NCI-H460 (cell line): ENCODE results near the gene CMTM1. TPM values are rescaled to one million over a fixed set of nuclear protein-coding genes. Genes with fewer than 3 reads are reported as not detected.
"Not testable (repeated sequence)": the region's sequence is repeated elsewhere in the genome, so short reads cannot be mapped to it uniquely, and the experiment has no call there.

Experiments
- DNase-seq: peaks from one replicate; pipeline ENCODE4 v3.0.0-alpha.2; 2016; ENCODE audit warnings: low read depth; ENCODE audit errors: extremely low read depth
- total RNA-seq: library from RNA; depleted of rRNA; stranded (reverse); fragments of >200 nt; shearing (Covaris generic); gene quantifications from 2 replicates; pipeline ENCODE4 v1.2.3, GENCODE V29; 2014

Gene CMTM1
- total RNA-seq, 1 experiment from 2014 or later, result 3.2 TPM

DNA sequence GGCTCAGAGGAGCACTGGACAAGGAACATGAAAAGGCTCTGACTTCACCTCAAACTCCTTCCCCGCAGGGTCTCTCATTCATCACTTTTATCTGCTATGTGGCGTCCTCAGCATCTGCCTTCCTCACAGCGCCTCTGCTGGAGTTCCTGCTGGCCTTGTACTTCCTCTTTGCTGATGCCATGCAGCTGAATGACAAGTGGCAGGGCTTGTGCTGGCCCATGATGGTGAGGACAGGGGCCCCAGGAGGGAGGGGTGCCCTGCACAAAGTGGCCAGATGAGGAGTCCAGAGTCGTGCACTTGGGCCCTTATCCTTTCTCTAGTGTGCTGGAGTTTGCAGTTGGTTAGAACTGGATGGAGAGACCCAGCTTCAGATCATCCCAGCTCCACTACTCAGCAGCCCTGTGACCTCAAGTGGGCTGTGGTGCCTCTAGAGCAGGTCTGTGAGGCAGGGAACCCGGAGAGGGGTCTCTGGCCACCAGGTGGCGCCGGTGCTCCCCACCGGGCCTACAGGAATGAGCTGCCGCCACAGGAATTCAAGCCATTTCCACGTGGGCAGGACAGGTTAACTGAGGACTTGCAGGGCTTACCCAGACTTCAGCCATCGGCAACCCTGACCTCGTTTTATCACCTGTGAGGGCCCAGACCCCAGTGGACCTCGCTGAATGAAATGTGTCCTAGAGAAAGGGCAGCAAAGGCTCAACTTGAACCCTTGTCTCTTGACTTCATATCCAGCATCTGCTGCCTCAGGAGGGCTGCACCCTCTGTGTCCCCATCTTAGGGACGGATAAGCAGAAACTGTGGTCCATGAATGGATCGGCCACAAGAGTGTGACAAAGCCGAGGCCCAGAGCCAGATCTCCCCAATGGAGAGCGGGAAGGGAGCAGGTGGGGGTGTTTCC lies 42.3 kb downstream of the CMTM1 start:
- DNase-seq, result peak; percentile 79

DNA sequence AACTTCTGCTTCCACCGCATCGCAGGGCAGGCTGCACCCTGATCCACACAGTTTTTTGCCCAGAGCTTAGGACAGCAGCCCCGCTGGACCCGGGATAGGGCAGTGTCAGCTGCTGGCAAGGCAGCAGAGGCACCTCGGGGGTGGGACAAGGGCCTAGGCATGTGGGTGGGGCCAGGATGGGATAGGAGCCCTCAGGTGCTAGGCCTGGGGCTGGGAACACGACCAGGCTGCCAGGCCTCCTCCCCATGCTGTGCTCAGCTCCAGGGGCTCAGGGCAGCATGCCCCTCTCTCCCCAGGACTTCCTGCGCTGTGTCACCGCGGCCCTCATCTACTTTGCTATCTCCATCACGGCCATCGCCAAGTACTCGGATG lies 42.9 kb downstream of the CMTM1 start:
- no peak for DNase-seq

DNA sequence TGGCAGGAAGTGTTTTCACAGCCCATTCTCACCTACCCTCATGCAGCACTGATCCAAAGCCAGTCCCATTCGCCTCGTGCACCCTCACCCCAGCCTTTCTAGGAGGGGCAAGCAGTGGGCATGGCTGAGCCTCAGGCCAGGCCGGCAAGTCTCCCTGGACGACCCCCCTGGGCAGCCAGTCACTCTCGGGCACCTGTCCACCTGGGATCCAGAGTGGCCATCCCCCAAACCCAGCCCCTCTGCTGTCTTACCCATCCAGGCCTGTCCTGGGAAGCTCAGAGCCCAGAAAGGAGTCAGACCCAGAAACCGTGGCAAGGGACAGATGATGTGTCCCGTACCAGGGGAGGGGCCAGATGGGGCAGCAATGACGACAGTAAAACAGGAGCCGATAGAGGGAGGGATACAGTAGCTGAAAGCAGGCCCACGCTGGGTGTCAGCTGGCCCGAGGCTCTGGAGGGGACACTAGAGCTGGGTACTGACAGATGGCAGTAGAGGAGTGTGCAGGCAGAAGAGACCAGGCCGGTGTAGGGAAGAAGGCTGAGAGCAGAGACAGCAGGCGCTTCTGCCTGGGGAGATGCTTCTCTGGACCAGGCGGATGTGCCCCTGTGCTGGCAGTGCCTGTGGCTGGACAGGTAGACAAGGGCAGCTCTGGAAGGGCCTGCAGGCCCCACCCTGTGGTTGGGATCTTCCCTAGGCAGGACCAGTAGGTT lies 44.0 kb downstream of the CMTM1 start:
- DNase-seq, result no peak

DNA sequence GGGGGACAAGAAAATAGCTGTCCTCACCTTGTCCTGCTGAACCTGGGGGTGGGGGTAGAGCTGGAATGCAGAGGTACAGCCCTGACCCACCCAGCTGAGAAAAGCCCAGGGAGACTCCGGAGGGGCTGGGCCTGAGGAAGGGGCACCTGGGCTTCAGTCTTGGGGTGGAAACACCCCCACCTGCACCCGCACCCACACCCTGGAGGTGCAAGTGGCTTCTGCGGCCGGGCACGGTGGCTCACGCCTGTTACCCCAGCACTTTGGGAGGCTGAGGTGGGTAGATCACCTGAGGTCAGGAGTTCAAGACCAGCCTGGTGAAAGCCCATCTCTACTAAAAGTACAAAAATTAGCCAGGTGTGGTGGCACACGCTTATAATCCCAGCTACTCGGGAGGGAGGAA lies 45.7 kb downstream of the CMTM1 start:
- not testable (repeated sequence) for DNase-seq

DNA sequence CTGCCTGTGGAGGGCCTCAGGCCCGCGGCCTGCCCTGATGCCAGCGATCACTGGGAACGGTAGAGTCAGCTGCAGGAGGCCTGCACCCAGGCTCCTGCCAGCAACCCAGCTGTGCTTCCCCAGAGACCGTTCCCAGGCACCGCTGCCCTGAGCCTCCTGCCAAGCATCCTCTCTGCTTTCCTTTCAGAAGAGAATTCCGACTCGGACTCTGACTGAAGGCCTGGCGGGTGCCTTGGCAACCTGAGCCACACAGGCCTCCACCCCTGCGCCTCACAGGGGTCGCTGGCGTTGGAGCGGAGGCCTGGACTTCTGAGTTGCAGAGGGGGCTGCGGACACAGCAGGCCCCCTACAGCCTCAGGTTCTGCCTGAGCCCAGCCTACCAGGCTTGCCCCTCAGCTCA lies 46.2 kb downstream of the CMTM1 start:
- no peak for DNase-seq

DNA sequence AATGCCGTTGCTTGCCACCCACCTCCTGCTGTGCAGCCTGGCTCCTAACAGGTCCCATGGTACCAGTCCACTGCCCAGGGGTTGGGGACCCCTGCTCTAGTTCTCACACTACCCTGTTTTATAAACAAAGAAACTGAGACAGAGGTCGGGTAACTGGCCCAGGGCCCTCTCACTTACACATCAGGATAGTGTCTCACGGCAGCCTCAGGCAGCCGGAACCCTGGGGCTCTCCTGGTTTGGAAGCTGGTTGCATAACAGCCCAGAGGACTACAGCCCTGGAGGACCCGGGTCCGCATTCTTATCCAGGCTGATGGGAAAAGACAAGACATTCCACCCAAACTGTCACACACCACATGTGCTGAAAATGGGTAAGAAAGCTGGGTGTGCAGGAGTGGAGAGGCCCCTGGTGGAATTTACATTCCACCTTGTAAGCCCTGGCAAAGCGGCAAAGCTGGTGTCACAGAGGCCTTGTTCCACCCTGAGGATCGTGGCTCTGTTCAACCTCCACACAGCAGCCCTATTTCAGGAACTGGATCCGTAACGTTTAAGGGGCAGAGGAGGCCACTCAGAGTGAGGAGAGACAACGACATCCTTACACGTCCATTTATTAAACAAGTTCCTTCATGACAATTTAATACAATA lies 48.0 kb downstream of the CMTM1 start:
- DNase-seq, result no peak

DNA sequence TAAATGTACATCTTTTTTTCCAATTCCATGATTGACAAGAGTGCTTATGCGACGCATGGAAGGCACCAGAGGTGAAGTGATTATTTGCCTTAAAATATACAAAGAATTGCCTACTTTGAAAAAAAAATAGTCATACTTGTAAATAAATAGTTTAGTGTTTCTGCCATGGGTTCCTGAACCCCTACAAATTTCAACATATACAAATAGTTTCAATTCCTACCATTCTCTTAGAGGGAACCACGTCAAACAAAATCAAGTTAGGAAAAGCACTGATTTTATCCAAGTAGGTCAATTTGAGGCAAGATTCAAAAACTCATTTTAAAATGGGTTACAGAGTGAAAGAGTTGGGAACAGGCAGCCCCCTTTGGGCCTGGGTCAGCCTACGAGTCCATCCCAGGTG lies 49.9 kb downstream of the CMTM1 start:
- DNase-seq, result no peak

DNA sequence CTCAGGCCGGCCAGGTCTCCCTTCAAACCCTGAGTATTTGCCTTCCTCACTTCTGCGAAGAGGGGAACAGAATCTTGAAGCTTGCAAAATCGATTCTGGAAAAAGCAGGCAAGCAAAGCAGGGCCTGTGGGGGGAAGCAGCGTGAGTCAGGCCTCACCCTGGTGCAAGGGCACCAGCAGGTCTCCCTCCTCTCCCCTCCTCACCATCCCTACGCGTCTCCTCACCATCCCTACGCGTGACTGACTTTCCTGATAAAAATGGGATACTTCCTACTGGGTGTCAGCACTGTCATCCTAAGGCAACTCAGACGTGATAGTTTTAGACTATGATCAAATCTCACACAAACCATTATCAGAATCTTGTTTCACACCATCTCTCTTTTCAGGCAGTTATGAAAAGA lies 50.4 kb downstream of the CMTM1 start:
- no peak for DNase-seq

DNA sequence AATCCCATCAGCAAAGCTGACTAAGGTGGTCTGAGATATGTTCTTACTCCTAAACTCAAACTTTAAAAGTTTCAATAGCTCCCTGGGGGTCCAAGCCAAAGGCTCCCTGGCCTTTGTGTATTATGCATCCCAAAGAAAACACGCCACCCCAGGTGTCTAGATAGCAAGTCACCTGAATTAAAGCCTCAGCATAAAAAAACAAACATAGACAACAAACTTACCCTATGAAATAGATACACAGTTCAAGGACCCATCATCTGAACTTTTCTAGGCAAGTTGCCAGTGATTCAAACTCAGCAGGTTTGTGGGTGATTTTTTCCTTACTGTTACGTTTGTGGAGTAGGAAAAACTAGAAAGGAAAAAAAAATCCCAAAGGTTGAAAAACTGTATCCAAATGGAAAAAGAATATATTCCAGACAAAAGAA lies 50.8 kb downstream of the CMTM1 start:
- no peak for DNase-seq

DNA sequence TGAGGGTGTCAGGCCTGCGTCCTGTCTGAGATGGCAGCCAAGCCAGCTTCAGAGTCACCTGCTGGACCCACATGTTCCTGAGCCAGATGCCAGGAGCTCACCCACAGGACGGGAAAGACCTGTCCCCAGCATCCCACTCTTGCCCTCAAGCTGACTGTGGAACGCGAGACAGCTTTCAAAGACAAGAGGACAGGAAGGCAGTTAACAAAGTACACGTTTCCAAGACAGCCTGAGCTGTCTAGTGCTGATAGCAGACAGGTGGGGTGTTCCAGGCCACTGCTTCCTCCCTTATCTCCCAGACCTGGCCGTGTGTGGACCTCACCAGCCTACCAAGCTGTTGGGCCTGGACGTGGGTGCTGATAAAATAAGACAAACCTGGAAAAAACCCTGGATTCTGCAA lies 51.5 kb downstream of the CMTM1 start:
- DNase-seq, result no peak

DNA sequence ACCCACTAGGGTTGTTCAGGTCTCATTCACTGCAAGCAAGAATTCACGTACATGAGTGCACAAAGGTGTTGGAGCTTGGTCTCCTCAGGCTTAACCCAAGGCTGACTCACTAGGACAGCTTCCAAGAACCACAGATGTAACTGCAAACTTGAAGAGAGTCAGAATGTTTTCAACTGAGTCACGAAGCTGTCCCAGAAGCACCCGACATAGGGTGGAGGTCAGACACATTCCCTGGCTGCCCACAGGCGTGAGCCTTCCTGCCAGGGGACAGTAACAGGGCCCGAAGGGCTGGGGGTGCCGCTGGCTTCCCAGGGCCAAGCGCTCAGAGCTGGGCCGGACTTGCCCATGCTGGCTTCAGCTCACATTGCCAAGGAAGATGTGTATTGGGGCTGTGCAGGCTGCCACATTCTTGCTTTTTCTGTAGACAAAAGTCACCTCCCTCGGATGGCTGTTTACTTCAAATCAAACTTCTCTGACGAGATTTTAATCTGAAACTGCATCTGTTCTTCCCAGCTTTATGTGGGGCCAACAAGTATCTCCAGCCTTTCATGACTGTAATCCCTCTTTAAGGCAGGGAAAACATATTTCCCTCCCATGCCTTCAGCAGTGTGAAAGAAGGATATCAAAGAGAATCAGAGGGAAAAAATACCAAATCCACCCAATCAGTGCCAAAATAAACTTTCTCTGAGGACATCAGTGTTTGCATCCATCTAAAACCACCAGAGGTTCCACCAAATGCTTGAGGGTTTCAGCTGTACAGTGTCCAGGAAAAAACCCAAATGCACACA lies 52.5 kb downstream of the CMTM1 start:
- no peak for DNase-seq

DNA sequence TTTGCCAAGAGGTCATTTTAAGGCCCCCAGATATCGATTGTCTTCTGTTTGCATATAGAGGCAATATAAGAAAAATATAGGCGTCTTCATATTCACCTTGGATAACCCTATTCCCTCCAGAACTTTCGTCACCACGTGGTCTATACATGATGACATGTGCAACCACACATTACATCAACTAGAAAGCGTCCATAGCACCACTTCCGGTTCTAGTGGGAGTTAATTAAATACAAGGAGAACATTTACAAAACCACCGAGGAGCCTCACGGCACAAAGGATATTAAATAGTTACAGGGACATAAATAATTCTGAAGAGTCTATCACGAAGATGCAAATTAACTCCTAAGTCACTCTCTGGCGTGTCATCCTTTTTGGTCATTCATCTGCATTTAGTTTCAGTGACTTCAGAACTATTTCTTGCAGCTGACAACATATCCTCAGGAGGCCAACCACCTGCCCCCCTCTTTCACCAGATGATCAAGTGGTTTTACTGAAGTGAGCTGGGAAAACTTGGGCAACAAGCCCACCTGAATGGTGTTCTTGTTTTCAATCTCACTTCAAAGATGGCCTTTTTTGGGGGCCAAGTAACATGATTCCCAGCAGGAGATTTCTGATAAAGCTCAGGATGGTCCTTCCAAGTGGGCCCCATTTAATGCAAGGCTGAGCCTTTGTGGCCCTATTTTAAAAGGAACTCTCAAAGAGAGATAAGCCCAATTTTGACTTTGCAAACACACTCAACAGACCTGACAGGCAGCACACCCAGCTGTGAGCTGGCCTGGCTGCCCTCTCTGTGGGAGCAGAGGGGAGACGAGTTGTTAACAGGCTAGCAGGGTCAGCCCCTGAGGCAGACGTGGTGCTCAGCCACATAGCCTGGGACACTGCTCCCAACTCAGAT lies 53.5 kb downstream of the CMTM1 start:
- DNase-seq, result no peak

DNA sequence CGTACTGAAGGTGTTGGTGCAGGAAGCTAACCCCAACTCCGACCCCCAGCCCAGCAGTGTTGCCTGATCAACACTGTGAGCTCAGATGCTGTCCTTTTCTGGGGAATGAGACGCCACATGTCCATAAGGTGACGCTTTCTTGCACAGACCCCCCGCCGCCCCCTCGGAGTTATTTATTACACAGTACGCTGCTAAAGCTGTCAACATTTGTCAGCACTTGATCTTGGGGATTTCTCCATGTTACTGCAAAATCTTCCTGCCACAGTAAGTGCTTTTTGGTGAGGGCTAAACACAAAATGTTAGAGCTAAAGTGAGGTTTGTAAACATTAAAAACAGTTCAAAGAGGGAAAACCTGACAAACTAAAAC lies 54.2 kb downstream of the CMTM1 start:
- no peak for DNase-seq

DNA sequence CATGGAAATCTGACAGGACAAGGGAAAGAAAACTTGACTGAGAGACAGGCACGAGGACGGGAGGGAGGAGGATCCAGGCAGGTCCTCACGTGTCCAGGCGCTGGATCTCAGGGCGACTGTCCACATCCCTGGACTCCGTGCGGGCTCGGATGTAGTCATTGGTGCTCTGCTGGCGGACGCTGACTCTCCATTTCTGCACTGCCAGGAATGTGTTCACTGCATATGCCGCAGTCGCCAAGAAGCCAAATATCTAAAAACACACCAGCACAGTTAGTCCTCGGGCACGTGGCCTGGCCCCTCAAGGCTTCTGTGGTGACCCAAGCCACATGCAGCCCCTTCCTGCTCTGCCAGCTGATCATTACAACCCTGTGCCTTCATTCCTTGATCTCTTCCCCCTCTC lies 55.7 kb downstream of the CMTM1 start:
- DNase-seq, result no peak

DNA sequence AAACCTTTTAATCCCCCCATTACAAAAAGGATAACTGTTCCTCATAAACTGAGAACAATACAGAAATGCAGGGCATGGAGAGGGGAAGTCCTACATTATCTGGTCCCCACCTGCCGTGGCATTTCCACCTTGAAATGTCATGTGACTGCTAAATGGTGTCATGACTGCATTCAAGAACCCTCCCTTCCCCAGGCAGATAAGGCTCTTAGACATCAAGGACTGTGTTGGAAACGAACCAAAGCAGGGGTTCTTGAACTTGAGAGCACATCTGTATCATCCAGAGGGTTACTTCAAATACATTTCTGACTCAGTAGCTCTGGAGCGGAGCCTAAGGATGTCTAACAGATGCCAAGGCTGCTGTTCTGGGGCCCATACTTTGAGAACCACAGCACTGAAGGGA lies 56.6 kb downstream of the CMTM1 start:
- no peak for DNase-seq

DNA sequence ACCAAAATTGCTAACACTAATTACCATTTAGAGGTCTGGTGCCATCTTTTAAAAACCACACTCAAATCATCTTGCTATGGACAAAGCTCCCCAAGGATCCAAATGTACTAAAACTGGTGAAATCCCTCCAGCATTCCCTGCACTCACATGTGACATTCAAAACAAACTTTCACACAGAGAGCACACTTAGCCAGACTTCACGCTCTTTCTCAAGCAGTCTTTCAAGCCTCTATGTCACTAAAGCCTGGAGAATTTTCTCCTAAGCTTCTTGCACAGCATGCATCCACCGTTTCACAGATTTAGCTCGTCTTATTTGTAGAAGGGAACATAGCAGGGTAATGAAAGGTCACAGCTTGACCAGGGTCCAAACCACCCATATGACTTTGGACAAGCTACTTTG lies 57.5 kb downstream of the CMTM1 start:
- no peak for DNase-seq

DNA sequence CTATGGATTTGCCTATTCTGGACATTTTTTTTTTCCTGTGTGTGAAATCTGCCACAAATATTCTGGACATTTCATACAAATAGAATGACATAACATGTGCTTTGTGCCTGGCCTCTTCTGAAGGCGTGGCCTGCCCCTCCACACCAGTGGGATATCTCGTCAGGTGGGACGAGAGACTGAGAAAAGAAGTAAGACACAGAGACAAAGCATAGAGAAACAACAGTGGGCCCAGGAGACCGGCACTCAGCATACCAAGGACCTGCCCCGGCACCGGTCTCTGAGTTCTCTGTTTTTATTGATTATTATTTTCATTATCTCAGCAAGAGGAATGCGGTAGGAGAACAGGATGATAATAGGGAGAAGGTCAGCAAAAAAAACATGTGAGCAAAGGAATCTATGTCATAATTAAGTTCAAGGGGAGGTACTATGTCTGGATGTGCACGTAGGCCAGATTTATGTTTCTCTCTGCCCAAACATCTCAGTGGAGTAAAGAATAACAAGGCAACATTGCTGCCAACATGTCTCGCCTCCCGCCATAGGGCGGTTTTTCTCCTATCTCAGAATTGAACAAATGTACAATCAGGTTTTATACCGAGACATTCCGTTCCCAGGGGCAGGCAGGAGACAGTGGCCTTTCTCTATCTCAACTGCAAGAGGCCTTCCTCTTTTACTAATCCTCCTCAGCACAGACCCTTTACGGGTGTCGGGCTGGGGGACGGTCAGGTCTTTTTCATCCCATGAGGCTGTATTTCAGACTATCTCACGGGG lies 61.6 kb downstream of the CMTM1 start:
- not testable (repeated sequence) for DNase-seq
